GM12873 (cell line): ENCODE measurements around the gene P3H3.

Experiments used
- TF ChIP-seq, protein P1 (sequence below): IDR thresholded peaks from 2 replicates; pipeline ENCODE4 v1.5.1; 2012; ENCODE audit warnings: low read depth, mild to moderate bottlenecking, moderate library complexity, low read length, control low read depth; ENCODE audit not compliant: insufficient read depth; ENCODE audit errors: missing control alignments

The P3H3 gene

GRCh38 chr12:6827982-6828780 is at the start of gene P3H3:
Gene P3H3, plus strand, starts transcription at chr12:6828407. Its CDS starts 34 bp downstream, at chr12:6828441.
- TF ChIP-seq, protein P1, sequence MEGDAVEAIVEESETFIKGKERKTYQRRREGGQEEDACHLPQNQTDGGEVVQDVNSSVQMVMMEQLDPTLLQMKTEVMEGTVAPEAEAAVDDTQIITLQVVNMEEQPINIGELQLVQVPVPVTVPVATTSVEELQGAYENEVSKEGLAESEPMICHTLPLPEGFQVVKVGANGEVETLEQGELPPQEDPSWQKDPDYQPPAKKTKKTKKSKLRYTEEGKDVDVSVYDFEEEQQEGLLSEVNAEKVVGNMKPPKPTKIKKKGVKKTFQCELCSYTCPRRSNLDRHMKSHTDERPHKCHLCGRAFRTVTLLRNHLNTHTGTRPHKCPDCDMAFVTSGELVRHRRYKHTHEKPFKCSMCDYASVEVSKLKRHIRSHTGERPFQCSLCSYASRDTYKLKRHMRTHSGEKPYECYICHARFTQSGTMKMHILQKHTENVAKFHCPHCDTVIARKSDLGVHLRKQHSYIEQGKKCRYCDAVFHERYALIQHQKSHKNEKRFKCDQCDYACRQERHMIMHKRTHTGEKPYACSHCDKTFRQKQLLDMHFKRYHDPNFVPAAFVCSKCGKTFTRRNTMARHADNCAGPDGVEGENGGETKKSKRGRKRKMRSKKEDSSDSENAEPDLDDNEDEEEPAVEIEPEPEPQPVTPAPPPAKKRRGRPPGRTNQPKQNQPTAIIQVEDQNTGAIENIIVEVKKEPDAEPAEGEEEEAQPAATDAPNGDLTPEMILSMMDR: no peak

DNA sequence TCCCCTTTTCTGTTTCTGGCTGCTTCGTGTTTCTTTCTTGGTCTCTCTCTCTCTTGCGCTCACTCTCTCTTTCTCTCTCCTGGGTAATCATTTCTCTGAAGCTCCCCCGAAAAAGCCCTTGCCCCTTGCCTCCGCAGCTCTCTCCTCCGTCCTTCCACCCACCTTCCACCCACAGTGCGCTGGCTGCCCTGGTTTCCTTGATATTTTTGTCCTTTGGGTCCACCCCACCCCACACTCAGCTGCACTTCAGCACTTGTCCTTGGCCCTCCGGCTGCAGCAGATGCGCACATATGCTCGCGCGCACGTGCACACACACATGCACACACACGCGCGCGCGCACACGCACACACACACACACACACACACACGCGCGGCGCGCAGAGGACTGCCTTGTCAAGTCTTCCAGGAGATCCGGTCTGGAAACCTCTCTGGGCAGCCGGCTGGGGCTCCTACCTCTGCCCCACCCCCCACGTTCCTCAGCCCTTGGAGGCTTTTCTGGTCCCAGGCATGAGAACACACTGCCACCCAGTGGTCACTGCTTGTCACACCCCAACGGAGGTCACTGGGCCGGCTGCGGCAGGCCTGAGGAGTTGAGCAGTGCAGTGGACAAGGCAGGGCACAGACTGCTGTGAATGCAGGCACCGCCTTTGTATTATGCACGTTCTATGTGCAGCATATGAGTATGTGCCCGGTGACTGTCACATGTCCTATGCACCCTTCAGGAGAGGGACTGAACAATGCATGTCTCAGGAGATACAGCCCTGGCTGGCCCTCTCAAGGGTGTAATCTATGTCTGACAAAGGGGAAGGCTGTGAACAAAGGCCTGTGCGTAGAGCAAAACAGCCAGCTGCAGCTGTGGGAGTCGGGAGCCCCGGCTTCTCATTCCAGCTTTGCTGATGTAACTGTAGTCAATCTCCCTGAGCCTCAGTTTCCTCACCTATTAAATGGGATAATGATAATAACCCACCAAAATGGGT is 49.3 kb upstream of the P3H3 start:
- TF ChIP-seq, protein P1: peak; percentile 94

DNA sequence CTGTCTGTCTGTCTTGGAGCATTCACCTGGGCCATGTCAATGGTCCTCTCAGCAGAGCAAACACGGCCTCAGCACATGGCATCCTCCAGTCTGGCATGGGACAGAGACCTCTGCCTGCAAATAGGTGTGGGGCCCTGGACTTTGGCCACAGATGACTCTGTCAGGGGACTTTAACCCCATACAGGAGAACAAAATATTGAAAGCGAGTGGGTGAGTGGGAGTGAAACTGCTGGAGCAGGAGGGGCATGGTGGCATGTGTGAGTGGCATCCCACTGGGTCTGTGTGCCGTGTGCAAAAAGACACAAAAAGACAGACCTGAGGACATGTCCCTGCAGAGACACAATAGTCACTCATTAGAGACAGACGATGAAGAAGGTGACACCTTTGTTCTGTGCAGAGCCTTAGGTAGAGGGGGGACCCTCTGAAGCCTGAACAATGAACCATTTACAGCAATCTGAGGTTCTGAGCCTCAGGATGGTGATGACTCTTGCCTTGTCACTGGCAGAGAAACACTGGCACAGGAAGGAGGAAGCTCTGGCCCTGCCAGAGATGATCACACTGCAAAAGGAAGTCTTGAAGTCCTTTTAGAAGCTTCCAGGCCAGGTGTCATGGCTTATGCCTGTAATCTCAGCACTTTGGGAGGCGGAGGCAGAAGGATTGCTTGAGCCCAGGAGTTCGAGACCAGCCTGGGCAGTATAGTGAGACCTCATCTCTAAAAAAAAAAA is 48.3 kb upstream of the P3H3 start:
- TF ChIP-seq, protein P1: no peak

- TF ChIP-seq, protein P1: no peak
These were observed 47.6 kb upstream of the P3H3 start for GRCh38 chr12:6780573-6780972.

- TF ChIP-seq, protein P1: no peak
These were observed 46.1 kb upstream of the P3H3 start for GRCh38 chr12:6782119-6782518.

DNA sequence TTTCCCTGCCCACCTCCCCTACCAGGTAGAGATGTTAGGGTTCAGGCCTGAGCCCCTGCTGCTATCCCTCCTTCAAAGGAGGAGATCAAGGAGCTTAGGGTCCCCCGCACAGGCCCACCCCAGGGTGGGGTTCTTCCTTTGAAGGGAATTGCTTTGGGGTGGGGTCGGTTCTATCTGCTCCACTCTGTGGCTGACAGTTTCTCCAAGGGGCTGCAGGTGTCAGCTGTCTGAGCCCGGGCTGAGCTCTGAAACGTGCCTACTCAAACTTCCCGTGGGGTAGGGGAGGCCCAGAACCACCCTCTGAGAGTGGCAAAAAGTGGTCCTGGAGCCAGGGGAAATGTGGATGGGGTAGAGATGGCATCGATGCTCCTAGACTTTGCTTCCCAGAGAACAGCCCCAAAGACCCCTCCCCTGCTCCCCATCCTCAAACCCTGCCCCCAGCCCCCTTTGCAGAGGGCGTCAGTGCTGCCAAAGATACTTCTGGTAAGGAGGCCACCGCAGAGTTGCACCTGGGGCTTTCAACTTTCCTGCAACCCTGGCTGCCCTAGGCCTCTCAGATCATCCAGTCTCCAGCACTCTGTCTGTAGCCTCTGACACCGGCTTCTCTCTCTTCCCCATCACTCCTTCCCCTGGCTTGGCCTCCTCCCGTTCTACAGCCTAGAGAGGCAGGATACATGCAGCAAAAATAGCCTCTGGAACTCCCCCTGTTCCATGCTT is 45.2 kb upstream of the P3H3 start:
- TF ChIP-seq, protein P1: no peak
